CD4-positive, alpha-beta T cell treated with Interferon alpha-2 for 1 hour (primary cell): ENCODE measurements around the gene CFAP43.

Experiments
- DNase-seq, 2 donors: peaks; one replicate each; pipeline ENCODE4 v3.0.0-alpha.2; 2020 to 2022

CFAP43 gene

DNA sequence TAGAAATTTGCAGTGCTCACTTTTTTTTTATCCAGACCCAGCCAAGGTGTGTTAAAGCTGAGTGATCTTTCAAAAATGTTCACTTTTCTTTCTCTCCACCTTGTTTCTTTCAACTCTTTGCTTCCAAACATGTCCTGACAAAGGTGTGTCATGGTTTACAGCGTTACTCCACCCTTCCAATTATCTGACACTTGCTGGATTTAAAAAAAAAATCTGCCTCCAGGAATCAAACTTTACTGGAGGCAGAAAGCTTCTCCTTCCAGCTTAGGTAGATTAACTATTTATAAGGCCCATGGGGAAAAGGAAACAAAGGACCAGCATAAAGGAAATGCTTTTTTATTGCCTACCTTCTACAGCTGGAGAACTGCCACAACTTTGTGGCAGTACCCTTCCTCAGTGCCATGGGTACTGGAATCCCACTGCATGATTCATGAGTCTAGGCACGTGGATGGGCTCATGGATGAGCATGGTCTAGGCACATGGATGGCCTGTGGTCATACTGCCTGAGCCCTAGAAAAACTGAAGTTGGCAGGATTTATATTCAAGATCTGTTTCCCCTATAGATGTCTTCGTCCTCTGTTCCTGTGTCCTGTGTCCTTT, 146.3 kb downstream of the CFAP43 start, which contains the start of gene COL17A1:
COL17A1 (minus strand) TSS at position 80 of the 600 bp plus-strand sequence. CDS start 5,207 bp downstream, outside the sequence.
- DNase-seq, result no peak

DNA sequence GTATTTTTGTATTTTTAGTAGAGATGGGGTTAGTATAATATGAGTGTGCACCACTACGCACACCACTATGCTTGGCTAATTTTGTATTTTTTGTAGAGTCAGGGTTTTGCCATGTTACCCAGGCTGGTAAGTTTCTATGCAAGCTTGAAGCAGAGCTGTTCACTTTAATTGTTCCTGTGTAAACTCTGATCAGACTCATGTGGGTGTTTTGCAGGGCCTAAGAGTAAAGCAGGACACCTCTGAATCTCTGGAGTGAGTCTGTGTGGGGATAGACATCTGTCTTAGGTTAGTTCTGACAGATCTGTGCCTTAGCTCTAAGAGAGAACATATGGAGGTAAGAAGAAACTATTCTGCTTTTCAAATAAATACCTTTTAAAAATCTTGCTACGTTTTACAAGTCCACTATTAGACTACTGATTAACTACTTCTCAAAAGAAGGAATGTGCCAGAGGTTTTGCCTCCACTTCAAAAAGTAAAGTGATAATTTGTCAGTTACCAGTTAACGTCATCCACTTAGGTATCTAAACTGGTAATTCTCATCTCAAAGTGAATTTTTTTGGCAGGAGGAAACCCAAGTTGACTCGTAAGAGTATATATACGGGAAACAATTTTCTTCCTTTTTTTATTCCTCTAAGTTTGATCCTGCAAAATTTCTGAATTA, 147.6 kb downstream of the CFAP43 start:
- no peak for DNase-seq

GRCh38 chr10:104081998-104082397, 150.2 kb downstream of the CFAP43 start:
- DNase-seq, result no peak

DNA sequence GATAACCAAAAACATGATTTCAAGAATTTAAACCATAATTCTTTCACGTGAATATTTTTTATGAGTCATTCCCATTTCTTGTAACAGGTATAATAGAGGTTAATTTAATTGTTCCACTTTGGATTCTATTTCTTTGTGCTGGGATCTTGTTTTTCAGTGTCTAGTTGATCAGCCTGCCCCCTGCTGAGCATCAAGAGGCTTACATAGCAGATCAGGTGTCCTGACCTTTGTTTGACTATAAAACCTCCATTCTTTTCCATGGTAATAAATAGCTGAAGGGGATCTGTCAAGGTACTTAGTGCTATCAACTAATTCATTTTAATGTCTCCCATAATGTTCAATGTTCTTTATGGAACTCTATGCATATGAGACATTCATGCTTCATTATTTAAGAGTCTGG, 151.4 kb downstream of the CFAP43 start:
- DNase-seq, result peak in 1 of 2 donors; percentile 39
